Keratinocyte (primary cell): ENCODE measurements around the gene ZNF93. TPM values are rescaled to one million over a fixed set of nuclear protein-coding genes. Genes with fewer than 3 reads are reported as not detected.
"Not testable (repeated sequence)": the region's sequence is repeated elsewhere in the genome, so short reads cannot be mapped to it uniquely, and the experiment has no call there.

ENCODE experiments used
- DNase-seq: peaks from one replicate; pipeline ENCODE4 v3.0.0-alpha.2; 2011; ENCODE audit warnings: low read depth, missing footprints, low spot score
- FAIRE-seq: peaks from 2 replicates; lab custom pipeline; 2011; peaks lifted over from hg19 to GRCh38; lab: Jason Lieb, UNC
- H2AFZ ChIP-seq: 2 replicates; pipeline ENCODE4 v1.6.0; 2012; ENCODE audit warnings: low read length, control low read depth, inconsistent platforms; ENCODE audit not compliant: control insufficient read depth
- H3K27ac ChIP-seq: 2 replicates; pipeline ENCODE4 v1.5.1; 2011; ENCODE audit warnings: low read length; ENCODE audit not compliant: control insufficient read depth, insufficient read depth
- H3K27me3 ChIP-seq: 3 replicates; pipeline ENCODE4 v1.6.0; 2011; ENCODE audit warnings: low read length; ENCODE audit not compliant: control insufficient read depth, insufficient read depth; ENCODE audit errors: extremely low read depth
- H3K36me3 ChIP-seq, 2 experiments: 2 replicates in 1 of 2; 3 replicates in 1 of 2; pipeline ENCODE4 v1.5.1; 2011; ENCODE audit warnings: low read length in 2 of 2, mild to moderate bottlenecking in 1 of 2; ENCODE audit not compliant: control insufficient read depth in 2 of 2, insufficient read depth in 2 of 2; ENCODE audit errors: extremely low read depth in 1 of 2
- H3K4me1 ChIP-seq: 3 replicates; pipeline ENCODE4 v1.5.1; 2011; ENCODE audit warnings: low read length; ENCODE audit not compliant: control insufficient read depth, insufficient read depth; ENCODE audit errors: extremely low read depth
- H3K4me2 ChIP-seq: 3 replicates; pipeline ENCODE4 v1.6.0; 2011; ENCODE audit warnings: low read depth, low read length; ENCODE audit not compliant: control insufficient read depth, insufficient read depth; ENCODE audit errors: extremely low read depth
- H3K4me3 ChIP-seq, 3 experiments: fragments of 200-600 bp in 1 of 3; sonication (generic) in 1 of 3; 2 replicates in 2 of 3; 3 replicates in 1 of 3; pipeline ENCODE4 v1.5.1; 2011 to 2016; ENCODE audit warnings: low read length in 3 of 3, mild to moderate bottlenecking in 3 of 3, control low read depth in 2 of 3, inconsistent platforms in 1 of 3, low read depth in 1 of 3, mixed read lengths in 1 of 3, mixed run types in 1 of 3, moderate library complexity in 1 of 3; ENCODE audit not compliant: control insufficient read depth in 2 of 3, insufficient read depth in 2 of 3; ENCODE audit errors: extremely low read depth in 1 of 3
- H3K79me2 ChIP-seq: 2 replicates; pipeline ENCODE4 v1.6.0; 2012; ENCODE audit warnings: low read length; ENCODE audit not compliant: control insufficient read depth, insufficient read depth
- H3K9ac ChIP-seq: 3 replicates; pipeline ENCODE4 v1.6.0; 2011; ENCODE audit warnings: low read length; ENCODE audit not compliant: control insufficient read depth, insufficient read depth; ENCODE audit errors: extremely low read depth
- H3K9me1 ChIP-seq: 3 replicates; pipeline ENCODE4 v1.6.0; 2011; ENCODE audit warnings: low read length; ENCODE audit not compliant: control insufficient read depth, insufficient read depth; ENCODE audit errors: extremely low read depth
- H3K9me3 ChIP-seq: 2 replicates; pipeline ENCODE4 v1.5.1; 2012; ENCODE audit warnings: low read depth, low read length; ENCODE audit not compliant: control insufficient read depth
- H4K20me1 ChIP-seq: 3 replicates; pipeline ENCODE4 v1.6.0; 2011; ENCODE audit warnings: low read length; ENCODE audit not compliant: control insufficient read depth, insufficient read depth; ENCODE audit errors: extremely low read depth
- EZH2 ChIP-seq: IDR thresholded peaks from one replicate; pipeline ENCODE4 v1.6.1; 2012; ENCODE audit warnings: inconsistent platforms, mild to moderate bottlenecking, low read length, moderate library complexity
- dilution Hi-C: fragments of 300-500 bp; cut with MboI; formaldehyde crosslinking; loops from one replicate; pipeline ENCODE4 v1.7.0; 2020; ENCODE audit warnings: low sequenced_read_pairs; ENCODE audit not compliant: extremely low pct_ligation_motif_present
- polyA plus RNA-seq, 5 experiments: library from polyadenylated mRNA; depleted of rRNA in 3 of 5; stranded (reverse) in 3 of 5; stranded (forward) in 1 of 5; unstranded in 1 of 5; fragments of >200 nt; gene quantifications; 1 replicate in 1 of 5; 2 replicates in 3 of 5; 3 replicates in 1 of 5; pipeline versions ENCODE4 v1.2.1 to v1.2.3, GENCODE V29; 2011 to 2012; ENCODE audit warnings: missing spikeins in 2 of 5, low read depth in 1 of 5, low replicate concordance in 1 of 5
- TF ChIP-seq, protein P1 (sequence below), 3 experiments: IDR thresholded peaks in 1 of 3; conservative IDR thresholded peaks in 1 of 3; optimal IDR thresholded peaks in 1 of 3; 2 replicates in 2 of 3; 3 replicates in 1 of 3; pipeline versions ENCODE3 to v1.5.1; 2011; ENCODE audit warnings: low read length in 3 of 3, mild to moderate bottlenecking in 3 of 3, moderate library complexity in 2 of 3, control low read depth in 1 of 3, inconsistent platforms in 1 of 3; ENCODE audit not compliant: insufficient read depth in 2 of 3; ENCODE audit errors: extremely low read depth in 1 of 3

The ZNF93 gene
- polyA plus RNA-seq, 1 donor (not counting 4 experiments of a cell fraction or from before 2014, with no cell fraction given): 4.8 TPM

DNA sequence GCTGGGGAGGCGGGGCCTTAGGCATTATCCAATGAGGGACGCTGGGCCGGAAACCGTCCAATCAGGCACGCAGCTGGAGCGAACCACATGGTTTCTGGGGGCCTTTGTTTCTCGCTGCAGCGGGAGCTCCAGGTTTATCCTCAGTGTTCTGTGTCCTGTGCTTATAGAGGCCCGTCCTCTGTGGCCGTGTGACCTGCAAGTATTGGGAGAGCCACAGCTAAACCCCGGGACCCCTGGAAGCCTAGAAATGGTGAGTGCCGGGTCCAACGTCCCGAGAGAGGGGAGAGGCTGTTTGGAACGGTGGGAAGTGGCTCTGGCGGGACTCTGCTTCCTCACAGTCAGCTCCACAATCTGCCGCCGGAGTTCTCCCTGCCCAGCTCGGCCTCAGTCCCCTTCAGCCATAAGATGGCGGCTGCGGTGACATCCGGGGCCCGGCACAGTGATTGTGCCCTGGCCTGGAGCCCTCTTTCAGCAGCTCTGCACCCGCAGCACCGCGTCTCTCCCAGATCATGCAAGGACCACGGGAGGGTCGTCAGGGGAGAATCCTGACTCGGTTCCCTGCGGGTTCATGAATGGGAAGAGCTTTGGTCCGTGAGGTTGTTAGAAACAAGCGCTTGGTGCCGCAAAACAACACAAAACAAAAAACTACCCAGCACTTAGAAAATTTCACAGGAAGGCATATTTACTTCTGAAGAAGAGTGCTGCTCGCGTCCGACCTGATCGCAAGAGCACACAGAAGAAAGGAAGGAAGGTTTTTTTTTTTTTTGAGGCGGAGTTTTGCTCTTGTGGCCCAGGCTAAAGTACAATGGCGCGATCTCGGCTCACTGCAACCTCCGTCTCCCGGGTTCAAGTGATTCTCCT lies 34.8 kb upstream of the ZNF93 start, which contains the start of gene ZNF253:
Gene ZNF253, plus strand, starts transcription at position 133 of the 861 bp plus-strand sequence. Its CDS starts 115 bp downstream, at position 248.
- H3K27me3 ChIP-seq: no peaks in the 10 kb centered on the region
- peak within 1 kb of the TSS; percentile 53 to 91 (median 89) for H3K4me3 ChIP-seq
- peak within 1 kb of the TSS; percentile 85 for H3K9ac ChIP-seq
- FAIRE-seq: no peak
- no peaks in the 10 kb centered on the region for H4K20me1 ChIP-seq
- peaks cover 2% of the 10 kb centered on the region for H3K4me1 ChIP-seq
- H3K36me3 ChIP-seq: no peaks in the 10 kb centered on the region
- peak within 1 kb of the TSS; percentile 84 for H3K27ac ChIP-seq
- DNase-seq: peak; percentile 55
- peaks cover 21% of the 10 kb centered on the region for H3K79me2 ChIP-seq
- dilution Hi-C loops: no loop called here
- peaks cover 2% of the 10 kb centered on the region for H3K9me3 ChIP-seq
- TF ChIP-seq EZH2: no peak
- TF ChIP-seq, protein P1, sequence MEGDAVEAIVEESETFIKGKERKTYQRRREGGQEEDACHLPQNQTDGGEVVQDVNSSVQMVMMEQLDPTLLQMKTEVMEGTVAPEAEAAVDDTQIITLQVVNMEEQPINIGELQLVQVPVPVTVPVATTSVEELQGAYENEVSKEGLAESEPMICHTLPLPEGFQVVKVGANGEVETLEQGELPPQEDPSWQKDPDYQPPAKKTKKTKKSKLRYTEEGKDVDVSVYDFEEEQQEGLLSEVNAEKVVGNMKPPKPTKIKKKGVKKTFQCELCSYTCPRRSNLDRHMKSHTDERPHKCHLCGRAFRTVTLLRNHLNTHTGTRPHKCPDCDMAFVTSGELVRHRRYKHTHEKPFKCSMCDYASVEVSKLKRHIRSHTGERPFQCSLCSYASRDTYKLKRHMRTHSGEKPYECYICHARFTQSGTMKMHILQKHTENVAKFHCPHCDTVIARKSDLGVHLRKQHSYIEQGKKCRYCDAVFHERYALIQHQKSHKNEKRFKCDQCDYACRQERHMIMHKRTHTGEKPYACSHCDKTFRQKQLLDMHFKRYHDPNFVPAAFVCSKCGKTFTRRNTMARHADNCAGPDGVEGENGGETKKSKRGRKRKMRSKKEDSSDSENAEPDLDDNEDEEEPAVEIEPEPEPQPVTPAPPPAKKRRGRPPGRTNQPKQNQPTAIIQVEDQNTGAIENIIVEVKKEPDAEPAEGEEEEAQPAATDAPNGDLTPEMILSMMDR (optimal IDR thresholded peaks at IDR 0.05 in 1 of 3, IDR thresholded peaks at IDR 0.05 in 1 of 3, conservative IDR thresholded peaks at IDR 0.05 in 1 of 3; ENCODE audit: extremely low read depth in 1 of 3, insufficient read depth in 2 of 3, low read length in 3 of 3): no peak
- peak within 1 kb of the TSS; percentile 99 for H2AFZ ChIP-seq
- peak within 1 kb of the TSS; percentile 94 for H3K4me2 ChIP-seq
- no peaks in the 10 kb centered on the region for H3K9me1 ChIP-seq

DNA sequence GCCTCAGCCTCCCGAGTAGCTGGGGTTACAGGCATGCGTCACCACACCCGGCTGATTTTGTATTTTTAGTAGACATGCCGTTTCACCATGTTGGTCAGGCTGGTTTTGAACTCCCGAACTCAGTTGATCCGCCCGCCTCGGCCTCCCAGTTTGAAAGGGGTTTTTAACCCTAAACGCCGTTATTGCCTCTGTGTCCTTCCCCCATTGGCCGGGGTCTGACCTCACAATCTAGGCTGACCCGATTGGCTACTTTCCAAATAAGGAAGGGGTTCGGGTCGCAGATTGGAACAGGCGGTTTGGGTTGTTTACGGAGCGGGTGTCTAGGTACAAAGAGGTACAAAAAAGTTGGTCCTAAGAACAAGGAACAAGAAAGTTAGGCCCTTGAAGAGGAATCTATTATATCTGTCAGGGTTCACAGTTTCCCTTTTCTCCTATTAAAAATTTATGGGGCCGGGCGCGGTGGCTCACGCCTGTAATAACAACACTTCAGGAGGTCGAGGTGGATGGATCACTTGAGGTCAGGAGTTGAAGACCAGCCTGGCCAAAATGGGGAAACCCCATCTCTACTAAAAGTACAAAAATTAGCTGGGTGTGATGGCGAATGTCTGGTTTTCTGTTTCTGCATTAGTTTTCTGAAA lies 34.0 kb upstream of the ZNF93 start:
- Histone ChIP-seq H3K9me3 (no peaks in the 10 kb centered on the region), H3K36me3 (no peaks in the 10 kb centered on the region), H3K4me1 (peaks cover 2% of the 10 kb centered on the region), H3K4me2 (peak overlapping the region; percentile 94), H3K27me3 (no peaks in the 10 kb centered on the region), H3K4me3 (peak overlapping the region; percentile 53 to 91 (median 89)), H3K9me1 (no peaks in the 10 kb centered on the region), H3K27ac (peak overlapping the region; percentile 84), H3K79me2 (peaks cover 23% of the 10 kb centered on the region), H3K9ac (peak overlapping the region; percentile 85), H4K20me1 (no peaks in the 10 kb centered on the region), H2AFZ (peak overlapping the region; percentile 99)
- no peak for FAIRE-seq
- TF ChIP-seq, protein P1 (optimal IDR thresholded peaks at IDR 0.05 in 1 of 3, IDR thresholded peaks at IDR 0.05 in 1 of 3, conservative IDR thresholded peaks at IDR 0.05 in 1 of 3; ENCODE audit: extremely low read depth in 1 of 3, insufficient read depth in 2 of 3, low read length in 3 of 3): no peak
- DNase-seq: no peak
- dilution Hi-C loops: no loop called here

DNA sequence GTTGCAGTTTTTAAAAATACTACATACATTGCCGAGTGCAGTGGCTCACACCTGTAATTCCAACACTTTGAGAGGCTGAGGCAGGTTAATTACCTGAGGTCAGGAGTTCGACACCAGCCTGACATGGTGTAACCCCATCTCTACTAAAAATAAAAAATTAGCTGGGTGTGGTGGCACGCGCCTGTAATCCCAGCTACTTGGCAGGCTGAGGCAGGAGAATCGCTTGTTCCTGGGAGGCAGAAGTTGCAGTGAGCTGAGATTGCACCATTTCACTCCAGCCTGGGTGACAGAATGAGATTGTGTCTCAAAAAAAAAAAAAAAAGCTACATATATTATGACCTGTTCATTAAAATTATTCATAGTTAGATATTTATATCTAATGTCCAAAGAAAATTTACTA lies 30.7 kb upstream of the ZNF93 start:
- H3K36me3 ChIP-seq, H3K9ac ChIP-seq, H2AFZ ChIP-seq, dilution Hi-C loops, DNase-seq, H3K27me3 ChIP-seq, H3K9me1 ChIP-seq, FAIRE-seq, H3K9me3 ChIP-seq, H3K4me2 ChIP-seq, H4K20me1 ChIP-seq, H3K4me1 ChIP-seq, H3K27ac ChIP-seq, H3K4me3 ChIP-seq: not testable (repeated sequence)
- peaks cover 23% of the 10 kb centered on the region for H3K79me2 ChIP-seq
